ENCODE results near the gene DUSP22.

DUSP22 gene

DNA sequence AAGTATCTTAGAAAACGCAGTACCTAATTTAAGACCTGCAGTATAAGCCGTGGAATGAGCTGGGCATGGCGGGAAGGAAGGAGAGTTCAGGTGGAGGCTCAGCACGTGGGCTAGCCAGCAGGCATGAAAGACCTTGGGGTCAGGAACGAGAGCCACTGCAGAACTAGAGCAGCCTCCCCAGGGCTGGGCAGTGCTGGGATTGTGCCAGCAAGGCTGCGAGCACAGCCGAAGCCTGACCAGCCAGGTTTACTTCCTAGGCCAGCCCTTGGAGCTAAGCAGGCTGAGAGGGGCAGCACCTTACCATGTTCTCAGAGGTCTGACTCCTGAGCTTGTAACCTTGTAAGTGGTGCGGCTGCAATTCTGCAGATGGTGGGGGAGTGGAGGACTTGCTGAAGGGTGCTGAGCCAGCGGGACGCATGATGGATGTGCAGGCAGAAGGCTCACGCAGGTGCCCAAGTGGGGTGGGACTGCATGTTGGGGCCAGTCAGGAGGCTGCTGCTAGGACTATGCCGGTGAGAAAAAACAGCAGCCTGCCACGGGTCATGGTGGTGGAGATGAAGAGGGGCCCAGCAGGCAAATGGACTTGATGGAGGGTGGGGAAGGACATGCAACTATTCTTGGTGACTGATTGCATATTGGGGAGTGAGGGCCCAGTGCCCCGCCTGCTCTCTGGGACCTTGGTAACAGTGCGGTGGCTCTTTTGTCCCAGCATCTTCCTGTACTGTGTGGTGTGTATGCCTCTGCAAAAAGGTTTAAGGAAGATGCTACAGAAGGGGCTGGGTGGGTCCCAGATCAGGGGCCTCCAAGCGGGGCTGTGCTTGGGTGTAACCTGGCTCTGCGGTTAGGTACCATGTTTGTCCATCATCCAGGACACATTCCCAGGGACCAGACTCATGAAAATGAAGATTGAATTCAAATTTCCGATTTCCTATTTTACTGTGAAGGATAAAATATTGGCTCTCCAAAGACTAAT lies 61.6 kb downstream of the DUSP22 start:
- no peak for DNase-seq

GRCh38 chr6:354631-355280 lies 62.5 kb downstream of the DUSP22 start:
- no peak for DNase-seq

- DNase-seq, result no peak
Measured at GRCh38 chr6:355373-356208, 63.3 kb downstream of the DUSP22 start.

- no peak for DNase-seq
Measured at GRCh38 chr6:356828-357251, 64.6 kb downstream of the DUSP22 start.

DNA sequence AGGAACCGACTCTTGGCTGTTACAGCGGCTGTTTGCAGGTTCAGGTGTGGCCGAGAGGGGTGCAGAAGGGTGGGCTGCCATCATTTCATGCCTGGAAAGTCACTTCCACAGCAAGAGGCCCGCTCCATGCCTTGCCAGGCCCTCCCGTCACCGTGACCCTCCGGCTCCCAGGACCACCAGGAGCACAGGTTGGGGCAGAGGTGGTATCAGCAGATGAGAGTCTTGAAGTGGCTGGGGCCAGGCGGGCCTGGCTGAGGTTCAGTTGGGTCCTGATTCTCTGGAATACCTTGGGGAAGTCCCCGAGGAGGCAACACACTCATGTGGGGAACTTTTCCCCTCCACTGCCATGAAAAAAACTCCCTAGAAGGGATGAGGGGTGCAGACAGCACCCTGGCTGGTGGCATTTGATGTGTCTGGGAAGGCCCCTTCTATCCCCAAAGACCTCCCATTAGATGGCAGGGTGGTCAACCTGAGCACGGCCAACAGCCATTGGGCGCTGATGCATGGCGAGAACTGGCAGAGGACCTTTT lies 65.0 kb downstream of the DUSP22 start:
- no peak for DNase-seq

- DNase-seq, result no peak
Measured at GRCh38 chr6:357791-358341, 65.6 kb downstream of the DUSP22 start.

GRCh38 chr6:358432-358831 lies 66.1 kb downstream of the DUSP22 start:
- DNase-seq, result no peak

GRCh38 chr6:358847-359246 lies 66.6 kb downstream of the DUSP22 start:
- DNase-seq, result no peak

- DNase-seq, result no peak
Measured at GRCh38 chr6:359261-360035, 67.2 kb downstream of the DUSP22 start.

DNA sequence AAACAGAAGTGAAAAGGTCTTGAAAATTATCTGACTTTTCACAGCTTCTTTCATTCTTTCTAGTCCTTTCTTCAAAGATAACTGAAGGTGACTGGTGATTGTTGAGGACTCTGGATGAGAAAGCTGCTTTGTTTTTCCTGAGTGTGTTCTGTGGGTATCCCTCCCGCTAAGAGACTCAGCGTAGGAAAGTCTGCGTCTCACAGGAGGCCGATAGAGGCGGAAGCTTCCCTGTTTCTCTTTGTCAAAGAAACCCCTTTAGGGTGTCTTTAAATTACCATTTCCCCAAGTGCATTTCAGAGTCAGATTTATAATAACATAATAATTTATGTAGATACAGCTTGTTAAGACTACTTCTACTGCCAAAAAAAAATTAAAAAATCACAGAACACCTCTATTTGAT lies 68.1 kb downstream of the DUSP22 start:
- no peak for DNase-seq

DNA sequence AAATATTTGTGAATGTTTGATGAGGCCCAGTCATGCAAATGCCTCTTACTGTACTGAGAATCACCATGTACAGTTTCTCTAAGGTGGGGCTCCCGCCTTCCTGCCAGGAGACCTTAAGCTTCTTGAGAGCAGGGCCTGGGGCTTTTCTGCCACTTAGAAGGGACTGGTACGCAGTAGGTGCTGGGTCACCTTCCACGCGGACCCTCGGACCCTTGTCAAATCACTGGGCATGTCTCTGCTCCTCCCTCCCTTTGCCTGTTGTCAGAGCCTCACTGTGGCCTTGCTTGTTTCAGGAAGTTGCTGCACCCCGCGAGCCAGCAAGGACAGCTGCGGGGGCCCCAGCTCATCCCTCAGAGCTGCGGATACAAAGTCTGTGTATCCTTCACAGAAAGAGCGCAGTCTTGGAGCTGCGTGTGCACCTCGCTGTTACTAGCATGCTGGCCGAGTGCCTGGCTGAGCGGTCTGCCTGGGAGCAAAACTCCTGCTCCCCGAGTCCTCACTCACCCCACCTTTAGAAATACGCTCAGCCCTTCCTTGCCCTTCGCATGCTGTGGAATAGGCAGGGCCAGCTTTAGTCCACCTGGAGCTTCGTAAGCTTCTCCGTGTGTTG lies 68.6 kb downstream of the DUSP22 start:
- DNase-seq, result no peak

GRCh38 chr6:361411-362132 lies 69.3 kb downstream of the DUSP22 start:
- no peak for DNase-seq

DNA sequence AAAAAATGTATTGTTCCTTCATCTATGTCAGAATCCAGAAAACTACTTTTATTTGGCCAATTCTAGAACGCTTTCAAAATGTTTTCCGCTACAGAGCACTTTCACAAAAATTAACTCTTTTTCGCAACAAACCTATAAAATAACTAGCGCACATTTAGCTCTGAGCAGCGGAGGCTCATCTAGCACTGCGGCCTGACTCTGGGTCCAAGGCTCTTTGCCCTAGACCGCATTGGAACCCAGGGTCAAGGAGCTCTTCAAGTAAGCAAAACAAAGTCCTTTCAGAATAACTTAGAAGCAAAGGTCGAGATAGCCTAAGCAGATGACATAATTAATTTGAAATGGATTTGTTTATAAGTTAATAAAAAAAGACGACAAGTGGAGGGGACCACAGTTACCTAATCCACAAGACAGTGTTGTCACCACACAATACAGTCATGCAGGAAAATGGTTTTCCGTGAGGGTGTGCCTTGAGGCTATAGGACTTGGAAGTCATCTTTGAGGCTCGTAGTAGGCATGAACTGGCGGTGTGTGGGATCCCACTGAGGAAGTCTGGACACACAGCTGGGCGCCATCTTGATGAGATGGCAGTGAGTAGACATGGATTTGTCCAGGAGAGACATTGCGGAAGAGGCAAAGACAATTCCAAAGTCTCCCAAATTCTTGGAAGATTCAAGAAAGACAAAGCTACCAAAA lies 70.1 kb downstream of the DUSP22 start:
- DNase-seq, result no peak

GRCh38 chr6:362924-363249 lies 70.6 kb downstream of the DUSP22 start:
- DNase-seq, result no peak

DNA sequence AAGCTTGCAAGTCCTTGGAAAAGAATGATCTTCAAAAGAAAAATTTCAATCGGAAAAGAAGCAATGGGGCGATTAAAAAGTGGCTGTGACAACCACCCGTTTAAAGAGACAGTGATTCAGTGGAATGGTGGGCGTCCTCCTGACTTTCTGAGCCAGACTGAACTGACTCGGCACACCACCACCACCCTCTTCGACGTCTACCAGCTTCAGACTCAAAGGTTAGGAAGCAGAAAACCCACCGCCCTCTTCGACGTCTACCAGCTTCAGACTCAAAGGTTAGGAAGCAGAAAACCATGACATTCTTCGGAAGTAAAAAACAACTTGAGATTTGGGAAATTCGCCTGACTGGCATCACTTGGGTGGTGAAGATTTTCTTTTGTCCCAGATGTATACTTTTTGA lies 71.0 kb downstream of the DUSP22 start:
- no peak for DNase-seq

GRCh38 chr6:363909-364308 lies 71.6 kb downstream of the DUSP22 start:
- DNase-seq, result no peak

- no peak for DNase-seq
Measured at GRCh38 chr6:364609-365540, 72.6 kb downstream of the DUSP22 start.

- no peak for DNase-seq
Measured at GRCh38 chr6:365835-366234, 73.5 kb downstream of the DUSP22 start.

Measured in suppressor macrophage treated with lipopolysaccharide for 4 hours (primary cell).